Gastrocnemius medialis (tissue), 4 donors: ENCODE data around the gene XPR1. TPM values are rescaled to one million over a fixed set of nuclear protein-coding genes. Genes with fewer than 3 reads are reported as not detected.
"Not testable (repeated sequence)": the region's sequence is repeated elsewhere in the genome, so short reads cannot be mapped to it uniquely, and the experiment has no call there.

Experiments
- ATAC-seq, 2 donors: fragments of 150-250 bp; one replicate each; pipeline ENCODE4 v1.9.1; 2016
- DNase-seq, 2 donors: peaks; one replicate each; pipeline ENCODE4 v3.0.0-alpha.2; 2019
- H3K27ac ChIP-seq, 4 donors: fragments of 200-600 bp; sonication (generic); 1 replicate in 1 of 4; 2 replicates in 3 of 4; pipeline ENCODE4 v1.5.1; 2016 to 2018; ENCODE audit warnings: mild to moderate bottlenecking in 2 of 4, moderate library complexity in 1 of 4
- H3K27me3 ChIP-seq, 3 donors: fragments of 200-600 bp; sonication (generic) in 2 of 3; 1 replicate in 1 of 3; 2 replicates in 2 of 3; pipeline versions ENCODE4 v1.5.1 to v1.6.0; 2016 to 2019; ENCODE audit warnings: mild to moderate bottlenecking in 1 of 3, moderate library complexity in 1 of 3
- H3K36me3 ChIP-seq, 2 donors: fragments of 200-600 bp; sonication (generic) in 1 of 2; one replicate each; pipeline ENCODE4 v1.5.1; 2017 to 2018
- H3K4me1 ChIP-seq, 2 donors: fragments of 200-600 bp; sonication (generic) in 1 of 2; one replicate each; pipeline ENCODE4 v1.5.1; 2016 to 2017; ENCODE audit warnings: mild to moderate bottlenecking in 2 of 2
- H3K4me3 ChIP-seq, 4 donors: fragments of 200-600 bp; sonication (generic) in 3 of 4; 1 replicate in 1 of 4; 2 replicates in 3 of 4; pipeline ENCODE4 v1.5.1; 2016 to 2019; ENCODE audit warnings: mild to moderate bottlenecking in 2 of 4
- H3K9me3 ChIP-seq, 3 donors: fragments of 200-600 bp; sonication (generic) in 2 of 3; 1 replicate in 1 of 3; 2 replicates in 2 of 3; pipeline ENCODE4 v1.5.1; 2016 to 2019
- POLR2A ChIP-seq, 2 donors: fragments of 450-650 bp; IDR thresholded peaks; one replicate each; pipeline ENCODE4 v1.6.1; 2017; ENCODE audit warnings: antibody characterized with exemption in 2 of 2, mild to moderate bottlenecking in 2 of 2, moderate library complexity in 2 of 2
- in situ Hi-C, 4 donors: fragments of 200-750 bp; cut with MboI; loops; one replicate each; pipeline versions ENCODE4 v1.15.0 to v1.8.0; 2017; ENCODE audit warnings: low sequenced_read_pairs in 4 of 4
- intact Hi-C: fragments of 100-400 bp; cut with DNase I; formaldehyde crosslinking; loops from one replicate; pipeline ENCODE4 v1.15.1; 2023; ENCODE audit warnings: low total_unique reads
- total RNA-seq, 4 donors: library from RNA; depleted of rRNA; stranded (reverse); fragments of >200 nt; gene quantifications; one replicate each; pipeline versions ENCODE4 v1.1.0 to v1.2.3, GENCODE V29; 2016
- TF ChIP-seq, protein P1 (sequence below), 5 experiments: fragments of 450-650 bp in 3 of 5; fragments of 200-600 bp in 2 of 5; sonication (generic) in 2 of 5; IDR thresholded peaks in 4 of 5; conservative IDR thresholded peaks in 1 of 5; 1 replicate in 4 of 5; 2 replicates in 1 of 5; pipeline ENCODE4 v1.5.1; 2016 to 2019; ENCODE audit warnings: antibody characterized with exemption in 5 of 5, mild to moderate bottlenecking in 3 of 5, moderate library complexity in 3 of 5

The XPR1 gene
- total RNA-seq, 4 donors from 2014 or later, result 14.5 to 24.9 (median 18.6) TPM

GRCh38 chr1:180696361-180696760 is 64.5 kb downstream of the XPR1 start:
- H3K36me3 ChIP-seq, result no peaks in the 10 kb centered on the region
- H3K4me3 ChIP-seq, result no peak overlapping the region
- intact Hi-C loops, result no loop called here
- peaks cover 0 to 7% of the 10 kb centered on the region in 2 donors for H3K4me1 ChIP-seq
- in situ Hi-C loops, result no loop called here
- peaks cover 0 to 3% (median 0%) of the 10 kb centered on the region in 3 donors for H3K9me3 ChIP-seq
- no peak for DNase-seq
- no peak for ATAC-seq
- no peak overlapping the region for H3K27ac ChIP-seq
- H3K27me3 ChIP-seq, result no peaks in the 10 kb centered on the region
- TF ChIP-seq POLR2A (IDR thresholded peaks at IDR 0.05), result no peak
- TF ChIP-seq, protein P1, sequence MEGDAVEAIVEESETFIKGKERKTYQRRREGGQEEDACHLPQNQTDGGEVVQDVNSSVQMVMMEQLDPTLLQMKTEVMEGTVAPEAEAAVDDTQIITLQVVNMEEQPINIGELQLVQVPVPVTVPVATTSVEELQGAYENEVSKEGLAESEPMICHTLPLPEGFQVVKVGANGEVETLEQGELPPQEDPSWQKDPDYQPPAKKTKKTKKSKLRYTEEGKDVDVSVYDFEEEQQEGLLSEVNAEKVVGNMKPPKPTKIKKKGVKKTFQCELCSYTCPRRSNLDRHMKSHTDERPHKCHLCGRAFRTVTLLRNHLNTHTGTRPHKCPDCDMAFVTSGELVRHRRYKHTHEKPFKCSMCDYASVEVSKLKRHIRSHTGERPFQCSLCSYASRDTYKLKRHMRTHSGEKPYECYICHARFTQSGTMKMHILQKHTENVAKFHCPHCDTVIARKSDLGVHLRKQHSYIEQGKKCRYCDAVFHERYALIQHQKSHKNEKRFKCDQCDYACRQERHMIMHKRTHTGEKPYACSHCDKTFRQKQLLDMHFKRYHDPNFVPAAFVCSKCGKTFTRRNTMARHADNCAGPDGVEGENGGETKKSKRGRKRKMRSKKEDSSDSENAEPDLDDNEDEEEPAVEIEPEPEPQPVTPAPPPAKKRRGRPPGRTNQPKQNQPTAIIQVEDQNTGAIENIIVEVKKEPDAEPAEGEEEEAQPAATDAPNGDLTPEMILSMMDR (IDR thresholded peaks at IDR 0.05 in 4 of 5, conservative IDR thresholded peaks at IDR 0.05 in 1 of 5), result no peak

GRCh38 chr1:180698580-180698979 is 66.8 kb downstream of the XPR1 start:
- TF ChIP-seq, protein P1 (IDR thresholded peaks at IDR 0.05 in 4 of 5, conservative IDR thresholded peaks at IDR 0.05 in 1 of 5), result no peak
- TF ChIP-seq POLR2A (IDR thresholded peaks at IDR 0.05), result no peak

DNA sequence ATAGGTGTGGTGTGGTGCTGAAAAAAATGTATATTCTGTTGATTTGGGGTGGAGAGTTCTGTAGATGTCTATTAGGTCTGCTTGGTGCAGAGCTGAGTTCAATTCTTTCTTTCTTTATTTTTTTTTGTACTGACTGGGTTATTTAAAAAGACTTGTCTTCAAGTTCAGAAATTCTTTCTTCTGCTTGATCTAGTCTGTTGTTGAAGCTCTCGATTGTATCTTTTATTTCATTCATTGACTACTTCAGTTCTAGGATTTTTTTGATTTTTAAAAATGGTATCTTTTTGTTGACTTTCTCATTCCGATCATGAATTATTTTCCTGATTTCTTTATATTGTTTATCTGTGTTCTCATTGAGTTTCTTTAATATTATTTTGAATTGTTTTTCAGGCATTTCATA is 70.6 kb downstream of the XPR1 start:
- H3K27ac ChIP-seq, intact Hi-C loops, in situ Hi-C loops, DNase-seq, H3K9me3 ChIP-seq, H3K27me3 ChIP-seq, H3K36me3 ChIP-seq, H3K4me3 ChIP-seq, ATAC-seq, H3K4me1 ChIP-seq: not testable (repeated sequence)

More at GRCh38 chr1:180698580-180698979, 66.8 kb downstream of the XPR1 start:
- no peak for ATAC-seq
- no peak overlapping the region for H3K27ac ChIP-seq
- H3K4me1 ChIP-seq, result no peaks in the 10 kb centered on the region
- intact Hi-C loops (no loop called here), in situ Hi-C loops (no loop called here)
- H3K36me3 ChIP-seq, result no peaks in the 10 kb centered on the region
- no peak overlapping the region for H3K4me3 ChIP-seq
- DNase-seq, result no peak
- H3K9me3 ChIP-seq, result peaks cover 0 to 3% (median 0%) of the 10 kb centered on the region in 3 donors
- no peaks in the 10 kb centered on the region for H3K27me3 ChIP-seq

- in situ Hi-C loops, H3K4me3 ChIP-seq, H3K9me3 ChIP-seq, intact Hi-C loops, H3K4me1 ChIP-seq, ATAC-seq, H3K27ac ChIP-seq, H3K36me3 ChIP-seq, H3K27me3 ChIP-seq, DNase-seq: not testable (repeated sequence)
Observed at GRCh38 chr1:180710746-180711145, 78.9 kb downstream of the XPR1 start.

- H3K9me3 ChIP-seq, DNase-seq: not testable (repeated sequence)
Observed at GRCh38 chr1:180711260-180711659, 79.4 kb downstream of the XPR1 start.

DNA sequence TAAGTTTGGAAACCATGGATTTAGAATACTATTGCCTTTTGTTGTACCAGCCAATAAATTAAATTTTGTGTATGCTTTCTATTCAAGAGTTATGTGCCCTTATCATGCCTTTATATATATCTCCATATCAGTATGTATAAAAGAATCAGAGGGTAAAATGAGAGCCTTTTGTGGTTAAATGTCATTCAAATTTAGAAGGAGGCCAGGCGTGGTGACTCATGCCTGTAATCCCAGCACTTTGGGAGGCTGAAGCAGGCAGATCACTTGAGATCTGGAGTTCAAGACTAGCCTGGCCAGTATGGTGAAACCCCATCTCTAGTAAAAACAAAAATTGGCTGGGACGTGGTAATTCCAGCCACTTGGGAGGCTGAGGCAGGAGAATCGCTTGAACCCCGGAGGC is 88.9 kb downstream of the XPR1 start:
- ATAC-seq, result no peak
- peaks cover 8 to 19% of the 10 kb centered on the region in 2 donors for H3K4me1 ChIP-seq

More at GRCh38 chr1:180711260-180711659, 79.4 kb downstream of the XPR1 start:
- H3K36me3 ChIP-seq, in situ Hi-C loops, H3K27me3 ChIP-seq, H3K27ac ChIP-seq, H3K4me1 ChIP-seq, ATAC-seq, H3K4me3 ChIP-seq, intact Hi-C loops: not testable (repeated sequence)

More for the DNA sequence above, 88.9 kb downstream of the XPR1 start:
- Histone ChIP-seq H3K36me3 (no peaks in the 10 kb centered on the region), H3K9me3 (no peaks in the 10 kb centered on the region), H3K27me3 (no peaks in the 10 kb centered on the region), H3K27ac (no peak overlapping the region), H3K4me3 (no peak overlapping the region)
- intact Hi-C loops, result no loop called here
- TF ChIP-seq, protein P1 (IDR thresholded peaks at IDR 0.05 in 4 of 5, conservative IDR thresholded peaks at IDR 0.05 in 1 of 5), result no peak
- TF ChIP-seq POLR2A (IDR thresholded peaks at IDR 0.05), result no peak
- in situ Hi-C loops, result no loop called here
- DNase-seq, result no peak
